Measurements from ENCODE around the gene PREP. TPM values are rescaled to one million over a fixed set of nuclear protein-coding genes. Genes with fewer than 3 reads are reported as not detected.

The PREP gene
- total and polyA plus RNA-seq, 2 of the 8 experiments (the other 6 are each of a cell fraction or from before 2014, with no cell fraction given): 26.8 to 70.0 TPM

DNA sequence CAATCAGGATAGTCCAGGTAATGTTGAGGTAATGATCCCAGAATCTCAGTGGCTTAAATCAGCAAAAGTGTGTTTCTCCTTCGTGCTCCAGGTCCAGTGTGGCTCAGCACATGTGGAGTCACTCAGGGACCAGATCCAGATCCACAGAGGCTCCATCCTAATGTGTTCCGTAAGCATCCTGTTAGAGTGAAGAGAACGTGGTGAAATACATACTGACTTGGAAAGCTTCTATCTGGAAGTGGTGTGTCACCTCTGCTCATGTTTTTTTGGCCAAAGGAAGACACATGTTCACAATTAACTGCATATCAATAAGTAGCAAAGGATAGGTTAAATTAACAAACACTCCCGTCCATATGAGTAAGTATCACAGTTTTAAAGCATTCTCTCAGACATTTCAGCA is 26.8 kb upstream of the PREP start:
- H3K79me2 ChIP-seq (ENCODE audit: control insufficient read depth in 1 of 2, insufficient read depth in 2 of 2, low read length in 2 of 2): no peaks in the 10 kb centered on the region
- no peak overlapping the region for H3K23ac ChIP-seq (ENCODE audit: insufficient read length)
- no peak overlapping the region for H3K4ac ChIP-seq (replicated peaks; ENCODE audit: insufficient read length, low read depth, low read length)
- no peaks in the 10 kb centered on the region for H3K36me3 ChIP-seq (ENCODE audit: control insufficient read depth in 2 of 4, insufficient read depth in 4 of 4, low read length in 3 of 4)
- H4K91ac ChIP-seq (replicated peaks; ENCODE audit: insufficient read length, low read length): no peak overlapping the region
- no peak overlapping the region for H2BK15ac ChIP-seq (ENCODE audit: low read length)
- TF ChIP-seq SRF (IDR thresholded peaks at IDR 0.05; ENCODE audit: low read depth, low read length): no peak
- no peak for TF ChIP-seq GTF2F1 (IDR thresholded peaks at IDR 0.05; ENCODE audit: borderline replicate concordance, low read depth, low read length)
- H4K20me1 ChIP-seq (replicated peaks in 1 of 2; ENCODE audit: control insufficient read depth in 1 of 2, insufficient read depth in 2 of 2, low read length in 2 of 2): no peaks in the 10 kb centered on the region
- no peak overlapping the region for H2BK20ac ChIP-seq (ENCODE audit: low read length)
- H2AFZ ChIP-seq (ENCODE audit: low read length): no peak overlapping the region
- no peak overlapping the region for H2BK120ac ChIP-seq (replicated peaks; ENCODE audit: low read depth, low read length)
- H3K18ac ChIP-seq (ENCODE audit: extremely low read depth, low read length): no peak overlapping the region
- no peak overlapping the region for H3K9ac ChIP-seq (replicated peaks in 1 of 4; ENCODE audit: extremely low read depth in 1 of 4, low read depth in 3 of 4, low read length in 3 of 4)
- no peaks in the 10 kb centered on the region for H3K9me3 ChIP-seq (ENCODE audit: insufficient read depth in 2 of 2, low read depth in 1 of 2, low read length in 1 of 2)
- H3K23me2 ChIP-seq (ENCODE audit: low read depth, low read length): no peaks in the 10 kb centered on the region
- no peak overlapping the region for H3K4me3 ChIP-seq (ENCODE audit: extremely low read depth in 1 of 4, insufficient read depth in 2 of 4, low read depth in 3 of 4, low read length in 4 of 4)
- H3K4me2 ChIP-seq (ENCODE audit: insufficient read depth in 1 of 2, low read depth in 2 of 2, low read length in 2 of 2): no peak overlapping the region
- no peak overlapping the region for H4K5ac ChIP-seq (ENCODE audit: insufficient read length, low read depth, low read length)
- no peaks in the 10 kb centered on the region for H3K27me3 ChIP-seq (replicated peaks in 1 of 4; ENCODE audit: control insufficient read depth in 3 of 4, extremely low read depth in 1 of 4, insufficient read depth in 3 of 4, low read length in 3 of 4)
- H3K79me1 ChIP-seq (ENCODE audit: low read depth, low read length): no peaks in the 10 kb centered on the region
- POLR2A ChIA-PET (ENCODE audit: partially characterized antibody): no interaction called here
- H2BK12ac ChIP-seq (ENCODE audit: low read depth, low read length): no peak overlapping the region
- no peak overlapping the region for H3K14ac ChIP-seq (ENCODE audit: insufficient read length)
- no peak overlapping the region for H3K56ac ChIP-seq (replicated peaks; ENCODE audit: insufficient read length, low read depth, low read length)
- H2BK5ac ChIP-seq (ENCODE audit: low read depth, low read length): no peak overlapping the region
- peaks cover 0 to 3% (median 0%) of the 10 kb centered on the region in 4 experiments; a peak in 1 of 7 replicates for H3K4me1 ChIP-seq (replicated peaks in 1 of 4; ENCODE audit: control insufficient read depth in 3 of 4, insufficient read depth in 4 of 4, low read length in 3 of 4)
- H2AK5ac ChIP-seq (ENCODE audit: low read depth, low read length): no peak overlapping the region
- DNase-seq (ENCODE audit: low read depth in 1 of 2, low spot score in 2 of 2): no peak
- H3K27ac ChIP-seq (ENCODE audit: low read depth, low read length): no peak overlapping the region
- no peak for FAIRE-seq
- WGBS, 2 experiments (ENCODE audit: extremely low coverage in 1 of 2, insufficient coverage in 1 of 2, insufficient read length in 1 of 2, insufficient replicate concordance in 2 of 2, low coverage in 1 of 2, low lambda C conversion rate in 2 of 2, missing lambda C conversion rate in 1 of 2): 88% methylated on average over 4 of the region's 4 CpGs; no CpG with 5 or more reads in 1 of the 2 experiments
- CTCF ChIA-PET (ENCODE audit: partially characterized antibody): interaction anchor here (0.6 to 2.7 kb wide), 6 partner anchors 7 to 282 kb away, joined by 3 to 8 read pairs (median 4); no protein-coding TSS in a partner anchor
- H4K8ac ChIP-seq (ENCODE audit: extremely low read depth, insufficient read depth, low read length): no peak overlapping the region

All from H1 (cell line).